Right lobe of liver (tissue), 4 donors: ENCODE results near the gene S100B.

Source experiments
- POLR2A ChIP-seq: fragments of 450-650 bp; IDR thresholded peaks from one replicate; pipeline ENCODE4 v1.6.1; 2017; ENCODE audit warnings: antibody characterized with exemption, mild to moderate bottlenecking
- TF ChIP-seq, protein P1 (sequence below), 4 donors: fragments of 200-600 bp in 3 of 4; fragments of 450-650 bp in 1 of 4; IDR thresholded peaks; one replicate each; pipeline versions ENCODE4 v1.5.1 to v1.8.0; 2016 to 2022; ENCODE audit warnings: antibody characterized with exemption in 4 of 4, mild to moderate bottlenecking in 2 of 4
- donor health status: DM: no; HTN: no; CAD: no.
- donor health status: DM: no; HTN: no; CAD: no.
- donor health status: DM: no; HTN: yes; CAD: no.

DNA sequence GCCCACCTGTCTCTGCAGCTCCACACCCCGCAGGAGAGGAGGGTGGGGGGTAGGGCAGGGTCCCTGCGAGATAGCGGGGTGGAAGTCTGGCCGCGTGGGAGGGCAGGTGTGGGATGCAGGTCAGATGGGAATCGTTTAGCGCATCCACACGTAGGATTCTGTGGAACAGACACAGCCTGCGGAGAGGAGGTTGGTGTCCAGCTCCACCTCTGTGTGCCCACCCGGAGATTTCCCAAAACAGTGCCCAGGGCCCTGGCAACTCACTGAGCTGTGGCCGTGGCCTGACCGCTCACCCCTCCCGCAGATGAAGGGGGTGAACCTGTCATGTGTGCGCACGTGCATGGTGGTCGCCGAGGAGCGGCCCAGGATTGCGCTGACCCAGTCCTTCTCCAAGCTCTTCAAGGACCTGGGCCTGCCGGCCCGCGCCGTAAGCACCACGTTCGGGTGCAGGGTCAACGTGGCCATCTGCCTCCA, 46.9 kb downstream of the S100B start:
- TF ChIP-seq POLR2A = no peak
- TF ChIP-seq, protein P1, sequence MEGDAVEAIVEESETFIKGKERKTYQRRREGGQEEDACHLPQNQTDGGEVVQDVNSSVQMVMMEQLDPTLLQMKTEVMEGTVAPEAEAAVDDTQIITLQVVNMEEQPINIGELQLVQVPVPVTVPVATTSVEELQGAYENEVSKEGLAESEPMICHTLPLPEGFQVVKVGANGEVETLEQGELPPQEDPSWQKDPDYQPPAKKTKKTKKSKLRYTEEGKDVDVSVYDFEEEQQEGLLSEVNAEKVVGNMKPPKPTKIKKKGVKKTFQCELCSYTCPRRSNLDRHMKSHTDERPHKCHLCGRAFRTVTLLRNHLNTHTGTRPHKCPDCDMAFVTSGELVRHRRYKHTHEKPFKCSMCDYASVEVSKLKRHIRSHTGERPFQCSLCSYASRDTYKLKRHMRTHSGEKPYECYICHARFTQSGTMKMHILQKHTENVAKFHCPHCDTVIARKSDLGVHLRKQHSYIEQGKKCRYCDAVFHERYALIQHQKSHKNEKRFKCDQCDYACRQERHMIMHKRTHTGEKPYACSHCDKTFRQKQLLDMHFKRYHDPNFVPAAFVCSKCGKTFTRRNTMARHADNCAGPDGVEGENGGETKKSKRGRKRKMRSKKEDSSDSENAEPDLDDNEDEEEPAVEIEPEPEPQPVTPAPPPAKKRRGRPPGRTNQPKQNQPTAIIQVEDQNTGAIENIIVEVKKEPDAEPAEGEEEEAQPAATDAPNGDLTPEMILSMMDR (IDR thresholded peaks at IDR 0.05) = no peak
